ENCODE results near the gene NDST3. TPM values are rescaled to one million over a fixed set of nuclear protein-coding genes. Genes with fewer than 3 reads are reported as not detected.

NDST3 gene
- total RNA-seq, 4 donors from 2014 or later, result 0.19 TPM; not detected in 3

DNA sequence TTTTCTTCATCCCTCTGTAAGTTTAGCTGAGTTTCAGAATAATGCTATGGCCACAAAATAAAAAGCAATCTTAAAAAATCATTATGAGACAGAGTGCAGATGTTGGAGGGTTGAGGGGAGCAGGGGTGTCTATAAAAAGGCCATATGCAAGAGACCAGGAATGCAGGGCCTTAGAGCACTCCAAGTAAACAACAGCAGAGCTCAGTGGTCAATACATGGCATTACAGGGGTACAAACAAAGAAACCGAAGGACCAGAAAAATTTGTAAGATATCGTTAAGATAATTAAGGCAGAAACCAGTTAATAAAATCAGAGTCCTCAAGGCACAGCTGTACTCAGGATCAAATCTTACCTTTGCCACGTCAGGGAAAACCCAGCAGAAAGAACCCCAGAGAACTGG is 28.4 kb upstream of the NDST3 start:
- Histone ChIP-seq H3K36me3 (no peaks in the 10 kb centered on the region), H3K27me3 (no peaks in the 10 kb centered on the region), H3K4me3 (no peak overlapping the region), H3K9me3 (no peaks in the 10 kb centered on the region), H3K4me1 (no peaks in the 10 kb centered on the region), H3K27ac (no peak overlapping the region)
- intact Hi-C loops (cut with DNase I), result no loop called here
- 72 to 73% methylated on average over 3 of the region's 3 CpGs for WGBS, 2 donors
- TF ChIP-seq, protein P1, sequence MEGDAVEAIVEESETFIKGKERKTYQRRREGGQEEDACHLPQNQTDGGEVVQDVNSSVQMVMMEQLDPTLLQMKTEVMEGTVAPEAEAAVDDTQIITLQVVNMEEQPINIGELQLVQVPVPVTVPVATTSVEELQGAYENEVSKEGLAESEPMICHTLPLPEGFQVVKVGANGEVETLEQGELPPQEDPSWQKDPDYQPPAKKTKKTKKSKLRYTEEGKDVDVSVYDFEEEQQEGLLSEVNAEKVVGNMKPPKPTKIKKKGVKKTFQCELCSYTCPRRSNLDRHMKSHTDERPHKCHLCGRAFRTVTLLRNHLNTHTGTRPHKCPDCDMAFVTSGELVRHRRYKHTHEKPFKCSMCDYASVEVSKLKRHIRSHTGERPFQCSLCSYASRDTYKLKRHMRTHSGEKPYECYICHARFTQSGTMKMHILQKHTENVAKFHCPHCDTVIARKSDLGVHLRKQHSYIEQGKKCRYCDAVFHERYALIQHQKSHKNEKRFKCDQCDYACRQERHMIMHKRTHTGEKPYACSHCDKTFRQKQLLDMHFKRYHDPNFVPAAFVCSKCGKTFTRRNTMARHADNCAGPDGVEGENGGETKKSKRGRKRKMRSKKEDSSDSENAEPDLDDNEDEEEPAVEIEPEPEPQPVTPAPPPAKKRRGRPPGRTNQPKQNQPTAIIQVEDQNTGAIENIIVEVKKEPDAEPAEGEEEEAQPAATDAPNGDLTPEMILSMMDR (IDR thresholded peaks at IDR 0.05), result no peak
- no peak for TF ChIP-seq POLR2A (IDR thresholded peaks at IDR 0.05)
- no peak for DNase-seq

DNA sequence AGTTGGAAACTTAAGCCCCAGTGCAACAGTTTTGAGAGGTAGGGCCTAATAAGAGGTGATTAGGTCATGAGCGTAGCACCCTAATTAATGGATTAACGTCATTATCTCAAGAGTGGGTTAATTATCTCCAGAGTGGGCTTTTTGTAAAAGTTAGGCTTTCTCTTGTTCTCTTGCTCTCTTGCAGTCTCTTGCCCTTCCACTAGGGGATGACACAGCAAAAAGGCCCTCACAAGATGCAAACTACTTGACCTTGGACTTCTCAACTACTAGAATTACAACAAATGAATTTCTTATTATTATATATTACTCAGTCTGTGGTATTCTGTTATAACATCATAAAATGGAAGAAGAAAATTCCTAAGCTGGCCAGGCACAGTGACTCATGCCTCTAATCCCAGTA is 22.1 kb upstream of the NDST3 start:
- no peak overlapping the region for H3K4me3 ChIP-seq
- no peak overlapping the region for H3K27ac ChIP-seq
- H3K4me1 ChIP-seq, result no peaks in the 10 kb centered on the region
- 83 to 86% methylated on average over 2 of the region's 2 CpGs for WGBS, 2 donors
- H3K27me3 ChIP-seq, result no peaks in the 10 kb centered on the region
- no peak for DNase-seq
- H3K9me3 ChIP-seq, result no peaks in the 10 kb centered on the region
- no peaks in the 10 kb centered on the region for H3K36me3 ChIP-seq
- no peak for TF ChIP-seq POLR2A (IDR thresholded peaks at IDR 0.05)
- TF ChIP-seq, protein P1 (IDR thresholded peaks at IDR 0.05), result no peak
- intact Hi-C loops (cut with DNase I), result no loop called here

DNA sequence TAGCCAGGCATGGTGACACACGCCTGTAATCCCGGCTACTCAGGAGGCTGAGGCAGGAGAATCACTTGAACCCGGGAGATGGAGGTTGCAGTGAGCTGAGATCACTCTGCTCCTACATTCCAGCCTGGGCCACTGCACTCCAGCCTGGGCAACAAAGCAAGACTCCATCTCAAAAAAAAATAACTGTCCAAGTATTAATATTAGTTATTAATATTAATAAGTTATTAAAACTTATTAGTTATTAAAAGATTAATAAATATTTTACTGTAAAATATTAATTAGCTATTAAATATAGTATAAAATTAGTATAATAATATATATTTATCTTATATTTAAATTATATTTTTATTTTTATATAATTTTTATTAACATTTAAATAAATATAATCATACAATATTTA is 19.5 kb upstream of the NDST3 start:
- TF ChIP-seq, protein P1 (IDR thresholded peaks at IDR 0.05), result no peak
- TF ChIP-seq POLR2A (IDR thresholded peaks at IDR 0.05), result no peak
- Histone ChIP-seq H3K4me1 (no peaks in the 10 kb centered on the region), H3K27ac (no peak overlapping the region), H3K4me3 (no peak overlapping the region), H3K9me3 (no peaks in the 10 kb centered on the region), H3K36me3 (no peaks in the 10 kb centered on the region), H3K27me3 (no peaks in the 10 kb centered on the region)
- intact Hi-C loops (cut with DNase I), result no loop called here
- 79 to 81% methylated on average over 3 of the region's 3 CpGs for WGBS, 2 donors
- DNase-seq, result no peak

DNA sequence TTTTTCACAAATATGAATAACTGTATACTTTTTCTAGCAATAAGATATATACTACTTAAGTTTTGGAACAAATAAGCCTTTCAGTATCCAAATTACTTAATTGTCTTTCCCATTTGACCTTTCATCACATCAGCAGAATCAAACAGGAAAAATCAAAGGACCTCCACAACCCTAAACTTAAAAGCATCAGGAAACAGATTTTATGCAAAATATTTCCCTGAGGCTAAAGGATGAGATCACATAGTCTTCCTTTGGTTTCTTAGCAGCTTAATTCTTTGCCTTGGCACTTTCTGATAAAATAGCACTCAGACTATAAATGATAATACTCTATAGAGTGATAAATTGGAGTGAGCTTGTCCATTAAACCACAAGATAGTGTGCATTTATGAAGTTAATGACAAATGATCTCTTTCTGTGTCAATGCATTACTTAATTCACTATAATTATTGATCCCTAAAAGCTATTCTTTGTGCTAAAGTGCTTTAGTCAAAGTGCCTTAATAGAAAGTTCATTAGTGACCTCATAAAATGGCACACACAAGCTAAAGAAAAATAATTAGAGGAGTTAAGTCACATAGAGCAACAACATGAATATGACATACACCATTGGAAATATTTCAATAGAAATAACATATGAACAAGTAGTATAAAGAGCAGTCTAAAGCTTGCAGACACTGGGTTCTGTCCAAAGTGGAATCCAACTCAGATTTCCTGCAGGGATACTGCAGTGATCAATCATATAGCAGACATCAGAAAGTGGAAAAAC is 15.7 kb upstream of the NDST3 start:
- Histone ChIP-seq H3K27me3 (no peaks in the 10 kb centered on the region), H3K9me3 (no peaks in the 10 kb centered on the region), H3K4me1 (no peaks in the 10 kb centered on the region), H3K36me3 (no peaks in the 10 kb centered on the region), H3K27ac (no peak overlapping the region), H3K4me3 (no peak overlapping the region)
- intact Hi-C loops (cut with DNase I), result no loop called here
- TF ChIP-seq POLR2A (IDR thresholded peaks at IDR 0.05), result no peak
- TF ChIP-seq, protein P1 (IDR thresholded peaks at IDR 0.05), result no peak
- DNase-seq, result no peak

DNA sequence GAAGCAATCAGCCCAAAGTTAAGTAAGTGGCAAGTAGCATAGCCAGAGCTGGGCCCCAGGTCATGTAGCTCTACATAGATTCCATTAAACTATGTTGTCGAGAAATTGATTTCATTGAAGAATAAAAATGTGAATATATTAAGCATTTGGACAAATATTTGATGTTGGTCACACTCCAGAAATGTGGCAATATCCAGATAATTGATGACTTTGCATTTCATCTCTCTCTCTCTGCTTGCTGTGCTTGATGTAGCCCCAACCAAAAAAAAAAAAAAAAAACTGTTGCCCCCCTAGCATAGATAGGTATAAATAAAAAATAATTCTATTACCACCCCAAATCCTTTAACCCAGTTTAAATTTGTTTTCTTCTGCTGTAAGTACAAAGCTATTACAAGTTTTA is 7.5 kb upstream of the NDST3 start:
- H3K4me3 ChIP-seq, result no peak overlapping the region
- no peak for DNase-seq
- 46 to 65% methylated on average over 1 of the region's 1 CpG for WGBS, 2 donors
- no peaks in the 10 kb centered on the region for H3K36me3 ChIP-seq
- TF ChIP-seq, protein P1 (IDR thresholded peaks at IDR 0.05), result no peak
- TF ChIP-seq POLR2A (IDR thresholded peaks at IDR 0.05), result no peak
- no peak overlapping the region for H3K27ac ChIP-seq
- no peaks in the 10 kb centered on the region for H3K4me1 ChIP-seq
- H3K27me3 ChIP-seq, result peaks cover 0 to 13% (median 0%) of the 10 kb centered on the region in 4 donors
- H3K9me3 ChIP-seq, result no peaks in the 10 kb centered on the region
- intact Hi-C loops (cut with DNase I), result no loop called here
